Activated B cell treated with CpG ODN at 0.5 μM for 24 hours (primary cell): ENCODE data around the gene CYTH1. TPM values are rescaled to one million over a fixed set of nuclear protein-coding genes. Genes with fewer than 3 reads are reported as not detected.

Experiments
- ATAC-seq: fragments of 200-7000 bp; cut with Tn5 transposase; one replicate; pipeline ENCODE4 v1.10.0; 2021; ENCODE audit warnings: low read depth, mild to moderate bottlenecking, moderate library complexity
- CTCF ChIA-PET: fragments of 350-600 bp; sonication (Branson Sonifier 250); formaldehyde crosslinking; loops from one replicate; lab custom pipeline; 2021; ENCODE audit warnings: antibody characterized with exemption; lab: Charles Lee
- POLR2A ChIA-PET: fragments of 350-600 bp; sonication (Branson Sonifier 250); formaldehyde crosslinking; loops from one replicate; lab custom pipeline; 2021; ENCODE audit warnings: antibody characterized with exemption; lab: Charles Lee
- DNase-seq: peaks from one replicate; pipeline ENCODE4 v3.0.0; 2022
- H3K27ac Mint-ChIP-seq: one replicate; pipeline ENCODE4 v1.8.0; 2020; ENCODE audit warnings: mixed read lengths
- H3K27me3 Mint-ChIP-seq: one replicate; pipeline ENCODE4 v1.8.0; 2021; ENCODE audit warnings: mixed read lengths
- H3K36me3 Mint-ChIP-seq: one replicate; pipeline ENCODE4 v1.8.0; 2021; ENCODE audit warnings: low read depth, mixed read lengths
- H3K4me1 Mint-ChIP-seq: one replicate; pipeline ENCODE4 v1.8.0; 2021; ENCODE audit warnings: mixed read lengths
- H3K4me3 Mint-ChIP-seq: one replicate; pipeline ENCODE4 v1.8.0; 2020; ENCODE audit warnings: mild to moderate bottlenecking, mixed read lengths
- H3K9me3 Mint-ChIP-seq: one replicate; pipeline ENCODE4 v1.8.0; 2020; ENCODE audit warnings: mixed read lengths
- intact Hi-C: fragments of 100-400 bp; cut with micrococcal nuclease; formaldehyde crosslinking; loops from one replicate; pipeline ENCODE4 v1.15.1; 2024
- total RNA-seq: library from RNA; stranded (reverse); gene quantifications from 2 replicates; pipeline ENCODE4 v1.2.3, GENCODE V29; 2022
- TF ChIP-seq, protein P1 (sequence below): fragments of 200-600 bp; IDR thresholded peaks from one replicate; pipeline ENCODE4 v1.8.0; 2022; ENCODE audit warnings: antibody characterized with exemption, mild to moderate bottlenecking

CYTH1 gene
- total RNA-seq, 1 donor from 2014 or later, result 391 TPM

- Mint-ChIP-seq H3K36me3 (no peaks in the 10 kb centered on the region), H3K4me3 (no peak overlapping the region), H3K27ac (no peak overlapping the region), H3K4me1 (peaks cover 23% of the 10 kb centered on the region), H3K9me3 (no peaks in the 10 kb centered on the region), H3K27me3 (no peaks in the 10 kb centered on the region)
- DNase-seq (no peak), ATAC-seq (no peak)
- ChIA-PET POLR2A (no interaction called here), CTCF (no interaction called here)
- TF ChIP-seq, protein P1, sequence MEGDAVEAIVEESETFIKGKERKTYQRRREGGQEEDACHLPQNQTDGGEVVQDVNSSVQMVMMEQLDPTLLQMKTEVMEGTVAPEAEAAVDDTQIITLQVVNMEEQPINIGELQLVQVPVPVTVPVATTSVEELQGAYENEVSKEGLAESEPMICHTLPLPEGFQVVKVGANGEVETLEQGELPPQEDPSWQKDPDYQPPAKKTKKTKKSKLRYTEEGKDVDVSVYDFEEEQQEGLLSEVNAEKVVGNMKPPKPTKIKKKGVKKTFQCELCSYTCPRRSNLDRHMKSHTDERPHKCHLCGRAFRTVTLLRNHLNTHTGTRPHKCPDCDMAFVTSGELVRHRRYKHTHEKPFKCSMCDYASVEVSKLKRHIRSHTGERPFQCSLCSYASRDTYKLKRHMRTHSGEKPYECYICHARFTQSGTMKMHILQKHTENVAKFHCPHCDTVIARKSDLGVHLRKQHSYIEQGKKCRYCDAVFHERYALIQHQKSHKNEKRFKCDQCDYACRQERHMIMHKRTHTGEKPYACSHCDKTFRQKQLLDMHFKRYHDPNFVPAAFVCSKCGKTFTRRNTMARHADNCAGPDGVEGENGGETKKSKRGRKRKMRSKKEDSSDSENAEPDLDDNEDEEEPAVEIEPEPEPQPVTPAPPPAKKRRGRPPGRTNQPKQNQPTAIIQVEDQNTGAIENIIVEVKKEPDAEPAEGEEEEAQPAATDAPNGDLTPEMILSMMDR, result no peak
- intact Hi-C loops, result no loop called here
These were observed 140.4 kb downstream of the CYTH1 start for GRCh38 chr17:78641666-78642065.

DNA sequence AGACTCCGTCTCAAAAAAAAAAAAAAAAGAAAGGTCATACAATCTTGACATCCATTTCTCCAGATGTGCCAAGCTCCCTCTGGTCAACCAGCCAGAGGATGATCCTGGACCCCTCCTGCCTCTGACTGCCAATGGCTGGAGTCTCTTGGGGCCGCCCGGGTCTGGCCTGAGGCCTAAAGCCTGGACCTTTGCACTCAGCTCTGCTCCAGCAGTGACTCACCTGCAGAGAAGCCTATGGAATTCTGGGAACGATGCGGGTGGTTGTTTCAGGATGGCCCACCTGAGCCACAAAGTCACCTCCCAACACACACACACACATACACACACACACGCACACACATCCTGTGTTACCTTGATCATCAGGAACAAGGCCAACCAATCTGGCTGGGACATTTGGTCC is 140.8 kb downstream of the CYTH1 start:
- Mint-ChIP-seq H3K27ac (no peak overlapping the region), H3K4me1 (peaks cover 19% of the 10 kb centered on the region), H3K4me3 (no peak overlapping the region), H3K27me3 (no peaks in the 10 kb centered on the region), H3K9me3 (no peaks in the 10 kb centered on the region), H3K36me3 (no peaks in the 10 kb centered on the region)
- DNase-seq (no peak), ATAC-seq (no peak)
- TF ChIP-seq, protein P1, result no peak
- CTCF ChIA-PET, result interaction anchor here (0.6 kb wide), 1 partner anchor 107 kb away, joined by 4 read pairs; no protein-coding TSS in a partner anchor
- POLR2A ChIA-PET, result no interaction called here
- intact Hi-C loops, result no loop called here

DNA sequence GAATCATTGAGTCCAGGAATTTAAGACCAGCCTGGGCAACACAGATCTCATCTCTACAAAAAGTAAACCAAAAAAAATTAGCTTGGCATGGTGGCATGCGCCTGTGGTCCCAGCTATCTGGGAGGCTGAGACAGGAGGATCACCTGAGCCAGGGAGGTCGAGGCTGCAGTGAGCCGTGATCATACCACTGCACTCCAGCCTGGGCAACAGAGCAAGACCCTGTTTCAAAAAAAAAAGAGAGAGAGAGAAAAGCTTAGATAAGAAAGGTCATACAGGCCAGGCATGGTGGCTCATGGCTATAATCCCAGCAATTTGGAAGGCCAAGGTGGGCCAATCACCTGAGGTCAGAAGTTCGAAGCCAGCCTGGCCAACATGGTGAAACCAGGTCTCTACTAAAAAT is 141.4 kb downstream of the CYTH1 start:
- ATAC-seq (no peak), DNase-seq (no peak)
- no peaks in the 10 kb centered on the region for H3K9me3 Mint-ChIP-seq
- TF ChIP-seq, protein P1, result no peak
- peaks cover 14% of the 10 kb centered on the region for H3K4me1 Mint-ChIP-seq
- no peaks in the 10 kb centered on the region for H3K27me3 Mint-ChIP-seq
- H3K27ac Mint-ChIP-seq, result no peak overlapping the region
- CTCF ChIA-PET, result interaction anchor here (0.6 kb wide), 1 partner anchor 107 kb away, joined by 4 read pairs; no protein-coding TSS in a partner anchor
- no peaks in the 10 kb centered on the region for H3K36me3 Mint-ChIP-seq
- POLR2A ChIA-PET, result no interaction called here
- no peak overlapping the region for H3K4me3 Mint-ChIP-seq
- intact Hi-C loops, result no loop called here

GRCh38 chr17:78637643-78638420 is 144.2 kb downstream of the CYTH1 start:
- ChIA-PET POLR2A (no interaction called here), CTCF (no interaction called here)
- peaks cover 8% of the 10 kb centered on the region for H3K4me1 Mint-ChIP-seq
- H3K9me3 Mint-ChIP-seq, result no peaks in the 10 kb centered on the region
- no peaks in the 10 kb centered on the region for H3K36me3 Mint-ChIP-seq
- TF ChIP-seq, protein P1, result no peak
- ATAC-seq, result no peak
- no peak overlapping the region for H3K4me3 Mint-ChIP-seq
- no peak overlapping the region for H3K27ac Mint-ChIP-seq
- DNase-seq, result no peak
- intact Hi-C loops, result no loop called here
- H3K27me3 Mint-ChIP-seq, result no peaks in the 10 kb centered on the region

- no peak overlapping the region for H3K4me3 Mint-ChIP-seq
- no peaks in the 10 kb centered on the region for H3K36me3 Mint-ChIP-seq
- H3K4me1 Mint-ChIP-seq, result peaks cover 8% of the 10 kb centered on the region
- H3K9me3 Mint-ChIP-seq, result no peaks in the 10 kb centered on the region
- CTCF ChIA-PET, result no interaction called here
- no peaks in the 10 kb centered on the region for H3K27me3 Mint-ChIP-seq
- intact Hi-C loops, result no loop called here
- TF ChIP-seq, protein P1, result no peak
- DNase-seq (no peak), ATAC-seq (no peak)
- POLR2A ChIA-PET, result no interaction called here
- no peak overlapping the region for H3K27ac Mint-ChIP-seq
These were observed 144.9 kb downstream of the CYTH1 start for GRCh38 chr17:78637146-78637545.
